ENCODE results near the gene GPR15LG. TPM values are rescaled to one million over a fixed set of nuclear protein-coding genes. Genes with fewer than 3 reads are reported as not detected.

GPR15LG gene
- total RNA-seq, 6 experiments from 2014 or later: not detected

DNA sequence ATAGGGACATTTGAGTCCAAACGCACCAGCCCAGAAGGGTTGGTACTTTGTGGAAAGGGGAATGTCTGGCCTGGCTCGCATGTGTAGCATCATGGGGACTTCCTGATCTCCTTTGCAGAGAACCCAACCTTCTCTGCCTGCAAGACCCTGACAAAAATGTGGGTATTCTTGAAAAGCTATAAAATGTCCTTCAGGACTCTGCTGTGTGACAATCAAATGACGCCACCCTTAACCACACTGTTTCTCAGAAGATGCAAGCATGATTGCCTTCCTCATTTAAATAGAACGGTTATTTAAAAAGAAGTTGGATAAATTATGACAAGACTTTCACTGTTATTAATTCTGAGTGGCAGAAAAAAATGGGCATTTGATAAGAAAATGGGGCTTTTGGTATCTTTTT, 15.1 kb upstream of the GPR15LG start:
- Mint-ChIP-seq H3K4me3 (no peak overlapping the region), H3K4me1 (ENCODE audit: low read depth) (no peaks in the 10 kb centered on the region), H3K9me3 (no peaks in the 10 kb centered on the region), H3K36me3 (ENCODE audit: low read depth) (peaks cover 6% of the 10 kb centered on the region), H3K27me3 (ENCODE audit: insufficient read depth) (peaks cover 8% of the 10 kb centered on the region), H3K27ac (no peak overlapping the region)
- no peak for TF ChIP-seq CTCF (IDR thresholded peaks at IDR 0.05)
- no peak for DNase-seq

DNA sequence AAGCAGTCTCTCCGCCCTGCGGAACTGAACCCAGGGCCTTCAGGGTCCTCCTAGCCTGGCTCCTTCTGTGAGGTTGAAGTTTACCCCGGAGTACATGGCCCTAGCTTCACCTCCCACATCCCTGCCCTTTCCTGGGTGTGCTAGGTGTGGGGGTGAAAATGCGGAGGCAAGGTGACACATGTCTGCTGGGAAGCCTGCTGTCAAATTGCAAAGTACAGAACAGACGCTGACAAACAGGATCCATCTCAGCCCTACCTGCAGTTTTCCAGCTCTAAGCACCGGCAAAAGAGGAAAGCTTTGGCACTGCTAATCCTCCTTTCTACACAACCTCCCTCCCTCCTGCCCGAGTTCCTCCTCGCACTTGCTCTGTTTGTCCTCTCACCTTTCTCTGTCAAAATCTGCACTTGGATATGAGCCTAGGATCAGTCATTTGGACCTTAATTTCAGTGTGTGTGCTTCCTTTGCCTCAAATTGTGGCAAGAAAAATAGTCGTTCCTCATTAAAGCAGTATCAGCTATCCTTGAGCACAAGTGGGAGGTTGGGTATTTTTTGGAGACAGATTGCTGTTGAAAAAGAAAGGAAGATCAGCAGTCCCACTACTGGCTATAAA, 14.4 kb upstream of the GPR15LG start:
- Mint-ChIP-seq H3K27ac (no peak overlapping the region), H3K27me3 (ENCODE audit: insufficient read depth) (peaks cover 8% of the 10 kb centered on the region), H3K9me3 (no peaks in the 10 kb centered on the region), H3K4me1 (ENCODE audit: low read depth) (no peaks in the 10 kb centered on the region), H3K4me3 (no peak overlapping the region), H3K36me3 (ENCODE audit: low read depth) (peaks cover 6% of the 10 kb centered on the region)
- no peak for TF ChIP-seq CTCF (IDR thresholded peaks at IDR 0.05)
- DNase-seq: no peak

DNA sequence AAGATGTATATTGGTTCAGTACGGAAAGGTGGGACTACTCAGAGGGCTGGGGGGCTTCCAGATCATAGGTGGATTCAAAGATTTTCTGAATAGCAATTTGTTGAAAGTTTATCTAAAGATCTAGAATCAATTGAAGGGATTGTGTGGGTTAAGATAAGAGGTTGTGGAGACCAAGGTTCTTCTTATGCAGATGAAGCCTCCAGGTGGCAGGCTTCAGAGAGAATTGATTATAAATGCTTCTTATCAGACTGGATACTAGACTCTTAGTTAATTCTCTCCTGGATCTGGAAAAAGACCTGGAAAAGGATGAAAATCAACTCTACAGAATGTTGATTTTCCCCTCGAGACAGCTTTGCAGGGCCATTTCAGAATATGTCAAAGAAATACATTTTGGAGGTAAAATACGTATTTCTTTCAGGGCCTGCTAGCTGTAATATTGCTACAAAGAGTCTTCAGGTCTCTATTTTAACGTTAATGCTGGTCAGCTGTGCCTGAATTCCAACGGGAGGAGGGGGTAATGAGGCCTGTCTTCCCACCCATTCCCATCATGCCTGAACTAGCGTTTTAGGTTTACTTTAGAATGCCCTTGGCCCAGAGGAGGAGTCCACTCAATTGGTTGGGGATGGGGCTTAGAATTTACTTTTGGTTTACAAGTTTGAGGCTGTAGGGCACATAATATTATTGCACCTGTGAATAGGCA, 12.8 kb upstream of the GPR15LG start:
- peaks cover 10% of the 10 kb centered on the region for H3K27me3 Mint-ChIP-seq (ENCODE audit: insufficient read depth)

GRCh38 chr10:84163996-84164395, 9.6 kb upstream of the GPR15LG start:
- H3K9me3 Mint-ChIP-seq: no peaks in the 10 kb centered on the region
- TF ChIP-seq CTCF (IDR thresholded peaks at IDR 0.05): no peak
- H3K4me1 Mint-ChIP-seq (ENCODE audit: low read depth): no peaks in the 10 kb centered on the region
- DNase-seq: no peak
- H3K36me3 Mint-ChIP-seq (ENCODE audit: low read depth): no peaks in the 10 kb centered on the region
- H3K27me3 Mint-ChIP-seq (ENCODE audit: insufficient read depth): peaks cover 11% of the 10 kb centered on the region; the same call in 1 of the 2 replicates
- no peak overlapping the region for H3K27ac Mint-ChIP-seq
- H3K4me3 Mint-ChIP-seq: no peak overlapping the region

More for the DNA sequence above, 12.8 kb upstream of the GPR15LG start:
- TF ChIP-seq CTCF (IDR thresholded peaks at IDR 0.05): peak; percentile 39; the same call in 1 of the 2 replicates
- no peak for DNase-seq
- no peaks in the 10 kb centered on the region for H3K9me3 Mint-ChIP-seq
- H3K4me1 Mint-ChIP-seq (ENCODE audit: low read depth): no peaks in the 10 kb centered on the region
- no peak overlapping the region for H3K4me3 Mint-ChIP-seq
- H3K36me3 Mint-ChIP-seq (ENCODE audit: low read depth): no peaks in the 10 kb centered on the region
- H3K27ac Mint-ChIP-seq: no peak overlapping the region

GRCh38 chr10:84164442-84164841, 9.2 kb upstream of the GPR15LG start:
- no peaks in the 10 kb centered on the region for H3K9me3 Mint-ChIP-seq
- H3K27ac Mint-ChIP-seq: no peak overlapping the region
- no peak overlapping the region for H3K4me3 Mint-ChIP-seq
- peaks cover 11% of the 10 kb centered on the region; the same call in 1 of the 2 replicates for H3K27me3 Mint-ChIP-seq (ENCODE audit: insufficient read depth)
- DNase-seq: no peak
- no peaks in the 10 kb centered on the region for H3K4me1 Mint-ChIP-seq (ENCODE audit: low read depth)
- TF ChIP-seq CTCF (IDR thresholded peaks at IDR 0.05): no peak
- H3K36me3 Mint-ChIP-seq (ENCODE audit: low read depth): no peaks in the 10 kb centered on the region
